Body of pancreas (tissue), 4 donors: Measurements from ENCODE around the gene SKAP1. TPM values are rescaled to one million over a fixed set of nuclear protein-coding genes. Genes with fewer than 3 reads are reported as not detected.
A peak's percentile ranks its signal among the peaks of the same experiment; 100 is the strongest.

Source experiments
- ATAC-seq: fragments of 150-250 bp; one replicate; pipeline ENCODE4 v1.9.1; 2016
- DNase-seq, 4 donors: peaks; one replicate each; pipeline ENCODE4 v3.0.0-alpha.2; 2019
- H3K27ac ChIP-seq, 4 donors: fragments of 200-600 bp; sonication (generic); 1 replicate in 3 of 4; 2 replicates in 1 of 4; pipeline versions ENCODE4 v1.5.1 to v1.6.1; 2016 to 2019; ENCODE audit warnings: mild to moderate bottlenecking in 1 of 4, mixed read lengths in 1 of 4, moderate library complexity in 1 of 4
- H3K27me3 ChIP-seq, 2 donors: fragments of 200-600 bp; sonication (generic); one replicate each; pipeline ENCODE4 v1.6.0; 2016; ENCODE audit warnings: mild to moderate bottlenecking in 1 of 2
- H3K36me3 ChIP-seq, 2 donors: fragments of 200-600 bp; sonication (generic); replicated peaks in 1 of 2; 2 replicates each; pipeline ENCODE4 v1.5.1; 2016; ENCODE audit warnings: low read depth in 2 of 2; ENCODE audit not compliant: insufficient read depth in 1 of 2
- H3K4me1 ChIP-seq: fragments of 200-600 bp; sonication (generic); one replicate; pipeline ENCODE4 v1.6.0; 2016
- H3K4me3 ChIP-seq, 2 donors: fragments of 200-600 bp; sonication (generic); 1 replicate in 1 of 2; 2 replicates in 1 of 2; pipeline ENCODE4 v1.5.1; 2016 to 2019
- H3K9me3 ChIP-seq, 3 donors: fragments of 200-600 bp; sonication (generic); 1 replicate in 2 of 3; 2 replicates in 1 of 3; pipeline ENCODE4 v1.5.1; 2016
- POLR2A ChIP-seq, 3 donors: fragments of 450-650 bp; IDR thresholded peaks; one replicate each; pipeline ENCODE4 v1.6.1; 2016; ENCODE audit warnings: antibody characterized with exemption in 3 of 3, mild to moderate bottlenecking in 2 of 3
- WGBS, 2 donors: methylation state at CpG; one replicate each; pipeline ENCODE4 v1.1.5; 2017; 5-methylcytosine and 5-hydroxymethylcytosine counted together
- intact Hi-C: fragments of 100-400 bp; cut with DNase I; formaldehyde crosslinking; loops from one replicate; pipeline ENCODE4 v1.15.1; 2023
- total RNA-seq, 2 donors: library from RNA; depleted of rRNA; stranded (reverse); fragments of >200 nt; gene quantifications; one replicate each; pipeline ENCODE4 v1.1.0, GENCODE V29; 2016
- TF ChIP-seq, protein P1 (sequence below), 7 experiments: fragments of 450-650 bp in 4 of 7; fragments of 200-600 bp in 3 of 7; sonication (generic) in 3 of 7; IDR thresholded peaks; one replicate each; pipeline ENCODE4 v1.5.1; 2016 to 2019; ENCODE audit warnings: antibody characterized with exemption in 7 of 7

Gene SKAP1
- total RNA-seq, 2 donors from 2014 or later = 0.78 to 4.0 TPM

DNA sequence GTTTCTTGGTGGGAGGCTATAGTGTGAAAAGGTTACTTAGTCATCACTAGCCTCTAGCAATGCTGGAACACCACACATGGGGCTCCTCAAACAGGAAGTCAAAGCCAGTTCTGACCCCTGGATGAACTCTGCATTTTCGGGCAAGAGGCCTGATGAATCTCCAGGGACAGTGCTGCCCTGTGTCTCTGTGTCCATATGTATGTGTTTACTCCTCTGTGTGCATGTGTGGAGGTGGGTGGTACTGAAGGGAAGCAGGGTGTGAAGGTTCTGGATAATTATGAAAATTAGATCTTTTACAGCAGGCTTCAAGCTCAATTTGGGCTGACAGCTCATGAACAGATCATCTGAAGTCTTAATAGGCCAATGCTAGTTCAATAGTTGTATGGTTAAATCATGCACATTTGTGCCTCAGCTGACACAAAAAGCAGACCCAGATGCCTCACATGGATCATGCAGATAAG lies 188.9 kb downstream of the SKAP1 start:
- whole genome bisulfite sequencing, 2 donors = 50 to 71% methylated on average over 1 of the region's 1 CpG
- H3K4me3 ChIP-seq = no peak overlapping the region
- no peaks in the 10 kb centered on the region for H3K27me3 ChIP-seq
- ATAC-seq = peak; percentile 71
- TF ChIP-seq, protein P1, sequence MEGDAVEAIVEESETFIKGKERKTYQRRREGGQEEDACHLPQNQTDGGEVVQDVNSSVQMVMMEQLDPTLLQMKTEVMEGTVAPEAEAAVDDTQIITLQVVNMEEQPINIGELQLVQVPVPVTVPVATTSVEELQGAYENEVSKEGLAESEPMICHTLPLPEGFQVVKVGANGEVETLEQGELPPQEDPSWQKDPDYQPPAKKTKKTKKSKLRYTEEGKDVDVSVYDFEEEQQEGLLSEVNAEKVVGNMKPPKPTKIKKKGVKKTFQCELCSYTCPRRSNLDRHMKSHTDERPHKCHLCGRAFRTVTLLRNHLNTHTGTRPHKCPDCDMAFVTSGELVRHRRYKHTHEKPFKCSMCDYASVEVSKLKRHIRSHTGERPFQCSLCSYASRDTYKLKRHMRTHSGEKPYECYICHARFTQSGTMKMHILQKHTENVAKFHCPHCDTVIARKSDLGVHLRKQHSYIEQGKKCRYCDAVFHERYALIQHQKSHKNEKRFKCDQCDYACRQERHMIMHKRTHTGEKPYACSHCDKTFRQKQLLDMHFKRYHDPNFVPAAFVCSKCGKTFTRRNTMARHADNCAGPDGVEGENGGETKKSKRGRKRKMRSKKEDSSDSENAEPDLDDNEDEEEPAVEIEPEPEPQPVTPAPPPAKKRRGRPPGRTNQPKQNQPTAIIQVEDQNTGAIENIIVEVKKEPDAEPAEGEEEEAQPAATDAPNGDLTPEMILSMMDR (IDR thresholded peaks at IDR 0.05) = no peak
- no peak for TF ChIP-seq POLR2A (IDR thresholded peaks at IDR 0.05)
- no peaks in the 10 kb centered on the region for H3K9me3 ChIP-seq
- intact Hi-C loops = no loop called here
- peaks cover 10% of the 10 kb centered on the region for H3K4me1 ChIP-seq
- no peaks in the 10 kb centered on the region for H3K36me3 ChIP-seq
- H3K27ac ChIP-seq = no peak overlapping the region
- DNase-seq = peak in 3 of 4 donors; percentile 7 to 52 (median 14)

DNA sequence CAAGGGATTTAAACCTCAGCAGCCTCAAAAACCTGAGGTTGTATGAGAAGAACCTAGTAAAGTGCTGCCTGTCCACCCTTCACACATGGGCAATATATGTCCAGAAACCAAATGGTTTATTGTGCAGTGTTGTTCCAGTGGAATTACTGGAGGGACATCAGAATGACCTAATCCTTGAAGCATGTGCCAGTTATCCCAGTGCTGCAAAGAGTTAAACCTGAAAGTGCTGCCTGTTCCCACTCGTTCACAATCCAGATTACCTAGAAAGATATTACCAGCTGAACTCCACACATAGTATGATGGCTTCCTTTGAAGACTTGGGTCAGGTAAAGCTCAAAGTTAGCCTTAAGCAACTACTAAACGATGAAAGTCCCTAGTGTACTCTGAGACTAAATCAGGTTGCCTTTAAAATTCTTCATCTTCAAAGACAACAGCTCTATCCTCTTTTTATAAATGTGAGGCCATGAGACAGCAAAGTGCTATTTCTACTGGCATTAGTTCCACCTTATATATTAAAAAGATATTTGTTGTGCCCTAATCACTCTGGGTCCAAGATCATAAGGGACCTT lies 189.4 kb downstream of the SKAP1 start:
- Histone ChIP-seq H3K4me1 (peaks cover 10% of the 10 kb centered on the region), H3K27ac (no peak overlapping the region), H3K27me3 (no peaks in the 10 kb centered on the region), H3K9me3 (no peaks in the 10 kb centered on the region), H3K4me3 (no peak overlapping the region), H3K36me3 (no peaks in the 10 kb centered on the region)
- 49 to 52% methylated on average over 2 of the region's 2 CpGs for WGBS, 2 donors
- ATAC-seq = peak; percentile 42
- TF ChIP-seq POLR2A (IDR thresholded peaks at IDR 0.05) = no peak
- TF ChIP-seq, protein P1 (IDR thresholded peaks at IDR 0.05) = no peak
- intact Hi-C loops = no loop called here
- DNase-seq = no peak

DNA sequence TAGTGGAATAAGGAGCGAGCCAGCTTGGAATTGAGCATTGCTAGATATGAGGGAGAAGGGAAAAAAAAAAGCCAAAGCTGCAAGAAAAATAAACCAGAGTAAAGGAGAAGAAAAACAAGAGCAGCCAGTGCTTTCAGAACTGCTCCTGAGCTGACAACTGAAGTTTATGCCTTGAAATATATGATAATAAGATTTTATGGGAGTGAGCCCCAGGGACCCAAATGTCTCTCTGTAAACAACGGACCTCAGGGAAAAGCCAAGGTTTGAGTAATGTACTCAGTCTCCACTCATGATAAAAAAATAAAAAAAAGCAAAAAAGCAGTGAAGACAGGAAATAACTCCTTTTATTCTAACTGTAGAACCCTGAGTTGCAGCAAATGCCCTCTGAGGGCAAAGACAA lies 189.9 kb downstream of the SKAP1 start:
- DNase-seq (no peak), ATAC-seq (no peak)
- no peaks in the 10 kb centered on the region for H3K9me3 ChIP-seq
- WGBS, 2 donors = 71 to 74% methylated on average over 2 of the region's 2 CpGs
- H3K27ac ChIP-seq = no peak overlapping the region
- H3K27me3 ChIP-seq = no peaks in the 10 kb centered on the region
- TF ChIP-seq, protein P1 (IDR thresholded peaks at IDR 0.05) = no peak
- TF ChIP-seq POLR2A (IDR thresholded peaks at IDR 0.05) = no peak
- no peaks in the 10 kb centered on the region for H3K36me3 ChIP-seq
- H3K4me3 ChIP-seq = no peak overlapping the region
- intact Hi-C loops = no loop called here
- peaks cover 10% of the 10 kb centered on the region for H3K4me1 ChIP-seq

DNA sequence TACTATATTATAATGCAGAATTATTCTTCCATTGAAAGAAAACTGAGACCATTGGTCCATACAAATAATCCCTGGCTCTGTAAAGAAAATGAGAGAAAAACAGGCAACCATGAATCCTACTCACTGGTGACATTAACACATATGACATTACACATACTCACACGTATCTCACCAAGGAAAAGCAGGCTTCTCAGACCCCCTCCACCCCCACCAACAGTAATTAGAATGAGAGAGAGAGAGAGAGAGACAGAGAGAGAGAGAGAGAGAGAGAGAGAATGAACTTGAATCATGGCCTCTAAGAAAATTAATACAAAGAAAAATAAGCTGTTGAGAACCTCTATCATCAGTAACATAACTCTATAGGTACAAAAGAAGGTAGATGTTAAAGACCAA lies 190.4 kb downstream of the SKAP1 start:
- ATAC-seq (no peak), DNase-seq (no peak)
- H3K27ac ChIP-seq = no peak overlapping the region
- intact Hi-C loops = no loop called here
- H3K27me3 ChIP-seq = no peaks in the 10 kb centered on the region
- no peak overlapping the region for H3K4me3 ChIP-seq
- WGBS, 2 donors = 75 to 78% methylated on average over 1 of the region's 1 CpG
- peaks cover 10% of the 10 kb centered on the region for H3K4me1 ChIP-seq
- TF ChIP-seq, protein P1 (IDR thresholded peaks at IDR 0.05) = no peak
- TF ChIP-seq POLR2A (IDR thresholded peaks at IDR 0.05) = no peak
- no peaks in the 10 kb centered on the region for H3K9me3 ChIP-seq
- H3K36me3 ChIP-seq = no peaks in the 10 kb centered on the region

DNA sequence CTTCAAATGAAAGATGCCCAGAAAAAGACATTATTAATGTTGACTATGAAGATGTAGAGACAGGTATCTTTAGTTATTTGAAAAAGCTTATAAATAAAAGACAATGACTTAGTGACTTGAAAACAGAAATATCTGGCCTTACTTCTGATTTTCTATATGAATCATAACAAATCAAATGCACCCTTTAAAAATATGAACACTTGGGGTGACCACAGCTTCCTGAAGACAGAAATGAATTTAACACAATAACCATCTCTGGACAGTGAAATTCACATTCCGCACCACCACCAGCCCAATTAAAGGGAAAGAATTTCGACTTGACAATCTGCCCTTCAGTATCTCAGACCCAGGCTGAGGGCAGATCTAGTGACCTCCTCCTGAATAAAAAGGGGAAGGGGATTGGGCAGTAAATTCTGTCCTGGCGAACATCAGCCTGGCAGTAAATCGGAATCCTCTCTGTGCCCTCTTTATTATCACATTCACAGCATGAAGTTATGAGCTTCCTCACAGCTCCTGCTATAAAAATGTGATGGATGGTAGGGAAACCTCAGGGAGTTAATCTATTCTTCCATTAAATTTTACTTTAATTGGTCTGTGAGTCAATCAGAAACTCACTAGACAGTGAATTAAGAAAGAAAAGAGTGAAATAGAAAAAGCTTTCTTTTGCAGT lies 190.9 kb downstream of the SKAP1 start:
- intact Hi-C loops = no loop called here
- DNase-seq (no peak), ATAC-seq (no peak)
- 82 to 85% methylated on average over 4 of the region's 4 CpGs for WGBS, 2 donors
- no peak for TF ChIP-seq POLR2A (IDR thresholded peaks at IDR 0.05)
- TF ChIP-seq, protein P1 (IDR thresholded peaks at IDR 0.05) = no peak
- H3K27me3 ChIP-seq = no peaks in the 10 kb centered on the region
- H3K4me3 ChIP-seq = no peak overlapping the region
- H3K4me1 ChIP-seq = peaks cover 10% of the 10 kb centered on the region
- no peaks in the 10 kb centered on the region for H3K9me3 ChIP-seq
- no peaks in the 10 kb centered on the region for H3K36me3 ChIP-seq
- H3K27ac ChIP-seq = no peak overlapping the region
